PC-9 (cell line): ENCODE data around the gene CTNND2.

Source experiments
- EZH2 ChIP-seq: fragments of 200-600 bp; sonication (generic); IDR thresholded peaks from 2 replicates; pipeline ENCODE4 v1.8.0; 2017; ENCODE audit warnings: antibody characterized with exemption, low read depth
- TF ChIP-seq, protein P1 (sequence below): fragments of 200-600 bp; sonication (generic); conservative IDR thresholded peaks from 2 replicates; pipeline ENCODE4 v1.6.1; 2017; ENCODE audit warnings: mixed run types, antibody characterized with exemption, mild to moderate bottlenecking, moderate library complexity

- TF ChIP-seq, protein P1, sequence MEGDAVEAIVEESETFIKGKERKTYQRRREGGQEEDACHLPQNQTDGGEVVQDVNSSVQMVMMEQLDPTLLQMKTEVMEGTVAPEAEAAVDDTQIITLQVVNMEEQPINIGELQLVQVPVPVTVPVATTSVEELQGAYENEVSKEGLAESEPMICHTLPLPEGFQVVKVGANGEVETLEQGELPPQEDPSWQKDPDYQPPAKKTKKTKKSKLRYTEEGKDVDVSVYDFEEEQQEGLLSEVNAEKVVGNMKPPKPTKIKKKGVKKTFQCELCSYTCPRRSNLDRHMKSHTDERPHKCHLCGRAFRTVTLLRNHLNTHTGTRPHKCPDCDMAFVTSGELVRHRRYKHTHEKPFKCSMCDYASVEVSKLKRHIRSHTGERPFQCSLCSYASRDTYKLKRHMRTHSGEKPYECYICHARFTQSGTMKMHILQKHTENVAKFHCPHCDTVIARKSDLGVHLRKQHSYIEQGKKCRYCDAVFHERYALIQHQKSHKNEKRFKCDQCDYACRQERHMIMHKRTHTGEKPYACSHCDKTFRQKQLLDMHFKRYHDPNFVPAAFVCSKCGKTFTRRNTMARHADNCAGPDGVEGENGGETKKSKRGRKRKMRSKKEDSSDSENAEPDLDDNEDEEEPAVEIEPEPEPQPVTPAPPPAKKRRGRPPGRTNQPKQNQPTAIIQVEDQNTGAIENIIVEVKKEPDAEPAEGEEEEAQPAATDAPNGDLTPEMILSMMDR: no peak
- TF ChIP-seq EZH2: no peak
Observed at GRCh38 chr5:11851416-11851815, 52.8 kb downstream of the CTNND2 start.
